ENCODE measurements around the gene RRP8. TPM values are rescaled to one million over a fixed set of nuclear protein-coding genes. Genes with fewer than 3 reads are reported as not detected.
A peak's percentile ranks its signal among the peaks of the same experiment; 100 is the strongest.

RRP8 gene
- total and polyA plus RNA-seq, 2 donors from 2014 or later: 23.4 to 29.8 TPM

- DNase-seq (peak in 1 of 5 donors; percentile 45), FAIRE-seq (no peak)
- H3K27ac ChIP-seq (ENCODE audit: low read depth in 2 of 2, low read length in 2 of 2): no peak overlapping the region
- H3K4me3 ChIP-seq (ENCODE audit: low read length in 3 of 3): no peak overlapping the region
- no peak overlapping the region for H3K9ac ChIP-seq (ENCODE audit: low read length in 3 of 3)
- H3K9me3 ChIP-seq (ENCODE audit: control insufficient read depth in 2 of 3, insufficient read depth in 1 of 3, low read length in 3 of 3): no peaks in the 10 kb centered on the region
- intact Hi-C loops (cut with DNase I): no loop called here
- peaks cover 2 to 7% (median 3%) of the 10 kb centered on the region in 3 donors for H3K36me3 ChIP-seq (ENCODE audit: control insufficient read depth in 2 of 3, insufficient read depth in 3 of 3, low read length in 3 of 3)
- H3K27me3 ChIP-seq (ENCODE audit: control insufficient read depth, insufficient read depth, low read length): no peaks in the 10 kb centered on the region
- no peak for TF ChIP-seq CTCF (IDR thresholded peaks at IDR 0.05; ENCODE audit: borderline replicate concordance, extremely low read depth, insufficient read depth)
- H3K4me1 ChIP-seq (ENCODE audit: control insufficient read depth in 2 of 3, insufficient read depth in 2 of 3, low read depth in 1 of 3, low read length in 3 of 3): peaks cover 0 to 2% (median 0%) of the 10 kb centered on the region in 3 donors
Measured at GRCh38 chr11:6625156-6625831, 21.9 kb upstream of the RRP8 start.

- Histone ChIP-seq H3K9me3 (ENCODE audit: control insufficient read depth in 2 of 3, insufficient read depth in 1 of 3, low read length in 3 of 3) (no peaks in the 10 kb centered on the region), H3K4me3 (ENCODE audit: low read length in 3 of 3) (no peak overlapping the region), H3K9ac (ENCODE audit: low read length in 3 of 3) (no peak overlapping the region), H3K4me1 (ENCODE audit: control insufficient read depth in 2 of 3, insufficient read depth in 2 of 3, low read depth in 1 of 3, low read length in 3 of 3) (peaks cover 0 to 3% (median 0%) of the 10 kb centered on the region in 3 donors), H3K27me3 (ENCODE audit: control insufficient read depth, insufficient read depth, low read length) (no peaks in the 10 kb centered on the region), H3K27ac (ENCODE audit: low read depth in 2 of 2, low read length in 2 of 2) (no peak overlapping the region), H3K36me3 (ENCODE audit: control insufficient read depth in 2 of 3, insufficient read depth in 3 of 3, low read length in 3 of 3) (peaks cover 2 to 7% (median 3%) of the 10 kb centered on the region in 3 donors)
- DNase-seq: peak in 1 of 5 donors; percentile 56
- intact Hi-C loops (cut with DNase I): no loop called here
- no peak for TF ChIP-seq CTCF (IDR thresholded peaks at IDR 0.05; ENCODE audit: borderline replicate concordance, extremely low read depth, insufficient read depth)
- FAIRE-seq: no peak
Measured at GRCh38 chr11:6623391-6624363, 20.3 kb upstream of the RRP8 start.

- H3K27ac ChIP-seq (ENCODE audit: low read depth in 2 of 2, low read length in 2 of 2): no peak overlapping the region
- FAIRE-seq (no peak), DNase-seq (peak in 1 of 5 donors; percentile 62)
- TF ChIP-seq CTCF (IDR thresholded peaks at IDR 0.05; ENCODE audit: borderline replicate concordance, extremely low read depth, insufficient read depth): no peak
- H3K9ac ChIP-seq (ENCODE audit: low read length in 3 of 3): no peak overlapping the region
- H3K4me1 ChIP-seq (ENCODE audit: control insufficient read depth in 2 of 3, insufficient read depth in 2 of 3, low read depth in 1 of 3, low read length in 3 of 3): peaks cover 0 to 5% (median 3%) of the 10 kb centered on the region in 3 donors
- H3K27me3 ChIP-seq (ENCODE audit: control insufficient read depth, insufficient read depth, low read length): no peaks in the 10 kb centered on the region
- no peak overlapping the region for H3K4me3 ChIP-seq (ENCODE audit: low read length in 3 of 3)
- no peaks in the 10 kb centered on the region for H3K9me3 ChIP-seq (ENCODE audit: control insufficient read depth in 2 of 3, insufficient read depth in 1 of 3, low read length in 3 of 3)
- intact Hi-C loops (cut with DNase I): no loop called here
- peaks cover 2 to 4% (median 3%) of the 10 kb centered on the region in 3 donors for H3K36me3 ChIP-seq (ENCODE audit: control insufficient read depth in 2 of 3, insufficient read depth in 3 of 3, low read length in 3 of 3)
Measured at GRCh38 chr11:6622261-6623171, 19.1 kb upstream of the RRP8 start.
